ENCODE data around the gene RBMS3.

RBMS3 gene

GRCh38 chr3:29286478-29287240 is 5.8 kb downstream of the RBMS3 start:
- in situ Hi-C loops (cut with MboI; ENCODE audit: low pct_unique_long_range_greater_than_20kb, low sequenced_read_pairs, unreplicated experiment) = no loop called here
- TF ChIP-seq CTCF (IDR thresholded peaks at IDR 0.05; ENCODE audit: extremely low read depth, insufficient read depth, missing control alignments) = no peak
- no peak for DNase-seq (ENCODE audit: low spot score)

DNA sequence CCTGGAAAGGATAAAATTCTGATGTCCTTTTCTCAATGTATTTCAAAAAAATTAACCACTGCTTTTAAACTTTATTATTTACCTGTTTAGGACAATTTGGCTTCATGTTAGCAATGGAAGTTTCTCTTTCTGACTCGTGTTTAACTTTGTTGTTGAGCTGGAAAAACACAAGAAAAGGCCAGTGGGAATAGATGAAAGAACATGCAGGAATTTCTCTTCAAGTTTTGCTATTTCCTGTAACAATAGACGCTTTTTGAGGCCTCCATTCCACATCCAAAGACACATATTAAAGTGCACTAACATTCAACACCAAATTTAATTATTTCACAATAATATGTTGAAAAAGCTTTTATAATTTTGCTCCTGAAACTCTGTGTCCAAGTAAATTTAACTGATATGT is 9.7 kb downstream of the RBMS3 start:
- DNase-seq (ENCODE audit: low spot score) = no peak
- TF ChIP-seq CTCF (IDR thresholded peaks at IDR 0.05; ENCODE audit: extremely low read depth, insufficient read depth, missing control alignments) = no peak
- in situ Hi-C loops (cut with MboI; ENCODE audit: low pct_unique_long_range_greater_than_20kb, low sequenced_read_pairs, unreplicated experiment) = no loop called here

GRCh38 chr3:29291260-29291981 is 10.6 kb downstream of the RBMS3 start:
- no peak for DNase-seq (ENCODE audit: low spot score)
- TF ChIP-seq CTCF (IDR thresholded peaks at IDR 0.05; ENCODE audit: extremely low read depth, insufficient read depth, missing control alignments) = no peak
- in situ Hi-C loops (cut with MboI; ENCODE audit: low pct_unique_long_range_greater_than_20kb, low sequenced_read_pairs, unreplicated experiment) = no loop called here

GRCh38 chr3:29291982-29292363 is 11.1 kb downstream of the RBMS3 start:
- no peak for TF ChIP-seq CTCF (IDR thresholded peaks at IDR 0.05; ENCODE audit: extremely low read depth, insufficient read depth, missing control alignments)
- DNase-seq (ENCODE audit: low spot score) = no peak
- in situ Hi-C loops (cut with MboI; ENCODE audit: low pct_unique_long_range_greater_than_20kb, low sequenced_read_pairs, unreplicated experiment) = no loop called here

DNA sequence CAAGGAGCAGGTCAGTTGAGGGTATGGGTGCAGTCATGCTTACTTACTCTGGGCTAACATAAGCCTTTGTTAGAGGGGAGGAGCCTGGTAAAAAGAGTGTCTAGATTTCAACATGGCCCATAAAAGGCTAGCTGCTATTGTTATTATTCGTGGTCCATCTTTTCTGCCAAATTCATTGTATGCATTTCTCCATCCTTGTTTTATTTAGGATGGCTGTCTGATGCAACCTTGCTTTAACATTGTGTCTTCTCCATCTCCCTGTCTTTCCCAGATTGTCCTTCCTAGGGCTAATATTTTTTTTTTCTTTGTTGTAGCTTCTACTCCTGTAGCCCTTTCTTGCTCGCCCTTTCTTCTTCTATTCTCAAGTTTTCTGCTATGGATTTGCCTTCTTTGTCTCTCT is 12.6 kb downstream of the RBMS3 start:
- no peak for DNase-seq (ENCODE audit: low spot score)
- no peak for TF ChIP-seq CTCF (IDR thresholded peaks at IDR 0.05; ENCODE audit: extremely low read depth, insufficient read depth, missing control alignments)

DNA sequence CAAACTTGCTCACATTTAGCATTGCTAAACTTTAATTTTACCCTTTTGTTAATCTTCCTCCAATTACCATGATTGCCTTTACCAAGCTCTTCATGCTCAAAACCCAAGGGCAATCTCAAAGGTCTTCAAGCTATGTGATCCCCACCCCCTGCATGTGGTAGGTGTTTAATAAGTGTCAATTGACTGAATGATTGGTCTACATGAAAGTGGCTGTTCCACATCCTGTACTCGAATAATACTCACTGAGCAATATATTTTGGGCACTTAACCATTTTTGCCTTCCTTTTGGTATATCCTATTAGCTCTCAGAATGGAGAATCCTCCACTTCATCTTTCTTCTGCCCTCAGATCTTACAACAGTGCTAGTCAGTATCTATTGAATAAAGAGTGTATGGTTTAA is 17.1 kb downstream of the RBMS3 start:
- in situ Hi-C loops (cut with MboI; ENCODE audit: low pct_unique_long_range_greater_than_20kb, low sequenced_read_pairs, unreplicated experiment) = no loop called here
- DNase-seq (ENCODE audit: low spot score) = no peak
- TF ChIP-seq CTCF (IDR thresholded peaks at IDR 0.05; ENCODE audit: extremely low read depth, insufficient read depth, missing control alignments) = no peak

More for the DNA sequence above, 12.6 kb downstream of the RBMS3 start:
- in situ Hi-C loops (cut with MboI; ENCODE audit: low pct_unique_long_range_greater_than_20kb, low sequenced_read_pairs, unreplicated experiment) = no loop called here
